ENCODE measurements around the gene CCNK. TPM values are rescaled to one million over a fixed set of nuclear protein-coding genes. Genes with fewer than 3 reads are reported as not detected.

The CCNK gene
- total and polyA plus RNA-seq, 4 donors: 11.2 to 40.9 (median 26.5) TPM

- Histone ChIP-seq H3K27me3 (ENCODE audit: control insufficient read depth in 1 of 2, insufficient read depth in 2 of 2, low read length in 1 of 2) (no peaks in the 10 kb centered on the region), H3K4me3 (ENCODE audit: low read length in 2 of 2) (no peak overlapping the region), H3K36me3 (ENCODE audit: control insufficient read depth in 1 of 2, insufficient read depth in 2 of 2, low read length in 1 of 2) (no peaks in the 10 kb centered on the region), H3K4me1 (ENCODE audit: control insufficient read depth in 1 of 2, insufficient read depth in 2 of 2, low read length in 2 of 2) (peaks cover 0 to 2% of the 10 kb centered on the region in 2 donors), H3K9me3 (ENCODE audit: control insufficient read depth, low read length) (no peaks in the 10 kb centered on the region), H3K27ac (ENCODE audit: low read depth in 1 of 2, low read length in 2 of 2) (no peak overlapping the region)
- no peak for DNase-seq
- no peak for ATAC-seq (ENCODE audit: low FRiP score)
- intact Hi-C loops (cut with DNase I): no loop called here
- 89 to 92% methylated on average over 7 of the region's 7 CpGs for WGBS, 2 donors
These were observed 9.5 kb upstream of the CCNK start for GRCh38 chr14:99471731-99472130.

- Histone ChIP-seq H3K36me3 (ENCODE audit: control insufficient read depth in 1 of 2, insufficient read depth in 2 of 2, low read length in 1 of 2) (no peaks in the 10 kb centered on the region), H3K27ac (ENCODE audit: low read depth in 1 of 2, low read length in 2 of 2) (no peak overlapping the region), H3K9me3 (ENCODE audit: control insufficient read depth, low read length) (no peaks in the 10 kb centered on the region), H3K27me3 (ENCODE audit: control insufficient read depth in 1 of 2, insufficient read depth in 2 of 2, low read length in 1 of 2) (no peaks in the 10 kb centered on the region), H3K4me1 (ENCODE audit: control insufficient read depth in 1 of 2, insufficient read depth in 2 of 2, low read length in 2 of 2) (peaks cover 0 to 2% of the 10 kb centered on the region in 2 donors), H3K4me3 (ENCODE audit: low read length in 2 of 2) (no peak overlapping the region)
- ATAC-seq (ENCODE audit: low FRiP score) (no peak), DNase-seq (no peak)
- 85 to 87% methylated on average over 4 of the region's 4 CpGs for WGBS, 2 donors
- intact Hi-C loops (cut with DNase I): no loop called here
These were observed 8.3 kb upstream of the CCNK start for GRCh38 chr14:99472937-99473336.

- no peak overlapping the region for H3K4me3 ChIP-seq (ENCODE audit: low read length in 2 of 2)
- no peaks in the 10 kb centered on the region for H3K9me3 ChIP-seq (ENCODE audit: control insufficient read depth, low read length)
- DNase-seq: no peak
- intact Hi-C loops (cut with DNase I): no loop called here
- H3K27ac ChIP-seq (ENCODE audit: low read depth in 1 of 2, low read length in 2 of 2): no peak overlapping the region
- H3K27me3 ChIP-seq (ENCODE audit: control insufficient read depth in 1 of 2, insufficient read depth in 2 of 2, low read length in 1 of 2): no peaks in the 10 kb centered on the region
- no peaks in the 10 kb centered on the region for H3K36me3 ChIP-seq (ENCODE audit: control insufficient read depth in 1 of 2, insufficient read depth in 2 of 2, low read length in 1 of 2)
- no peak for ATAC-seq (ENCODE audit: low FRiP score)
- 91% methylated on average over 3 of the region's 3 CpGs for WGBS, 2 donors
- peaks cover 0 to 2% of the 10 kb centered on the region in 2 donors for H3K4me1 ChIP-seq (ENCODE audit: control insufficient read depth in 1 of 2, insufficient read depth in 2 of 2, low read length in 2 of 2)
These were observed 7.8 kb upstream of the CCNK start for GRCh38 chr14:99473458-99473857.

GRCh38 chr14:99475179-99475578 is 6.0 kb upstream of the CCNK start:
- ATAC-seq (ENCODE audit: low FRiP score) (no peak), DNase-seq (no peak)
- H3K27me3 ChIP-seq (ENCODE audit: control insufficient read depth in 1 of 2, insufficient read depth in 2 of 2, low read length in 1 of 2): no peaks in the 10 kb centered on the region
- 72 to 80% methylated on average over 9 of the region's 9 CpGs for WGBS, 2 donors
- H3K4me3 ChIP-seq (ENCODE audit: low read length in 2 of 2): no peak overlapping the region
- no peaks in the 10 kb centered on the region for H3K36me3 ChIP-seq (ENCODE audit: control insufficient read depth in 1 of 2, insufficient read depth in 2 of 2, low read length in 1 of 2)
- no peaks in the 10 kb centered on the region for H3K4me1 ChIP-seq (ENCODE audit: control insufficient read depth in 1 of 2, insufficient read depth in 2 of 2, low read length in 2 of 2)
- H3K9me3 ChIP-seq (ENCODE audit: control insufficient read depth, low read length): no peaks in the 10 kb centered on the region
- no peak overlapping the region for H3K27ac ChIP-seq (ENCODE audit: low read depth in 1 of 2, low read length in 2 of 2)
- intact Hi-C loops (cut with DNase I): no loop called here

GRCh38 chr14:99475660-99476059 is 5.5 kb upstream of the CCNK start:
- no peak overlapping the region for H3K27ac ChIP-seq (ENCODE audit: low read depth in 1 of 2, low read length in 2 of 2)
- intact Hi-C loops (cut with DNase I): no loop called here
- 89 to 94% methylated on average over 2 of the region's 2 CpGs for WGBS, 2 donors

GRCh38 chr14:99476864-99477263 is 4.3 kb upstream of the CCNK start:
- no peak for DNase-seq
- no peaks in the 10 kb centered on the region for H3K27me3 ChIP-seq (ENCODE audit: control insufficient read depth in 1 of 2, insufficient read depth in 2 of 2, low read length in 1 of 2)
- H3K4me1 ChIP-seq (ENCODE audit: control insufficient read depth in 1 of 2, insufficient read depth in 2 of 2, low read length in 2 of 2): no peaks in the 10 kb centered on the region
- no peak overlapping the region for H3K4me3 ChIP-seq (ENCODE audit: low read length in 2 of 2)
- no peaks in the 10 kb centered on the region for H3K9me3 ChIP-seq (ENCODE audit: control insufficient read depth, low read length)
- 60 to 70% methylated on average over 1 of the region's 1 CpG for whole genome bisulfite sequencing, 2 donors
- ATAC-seq (ENCODE audit: low FRiP score): no peak
- H3K27ac ChIP-seq (ENCODE audit: low read depth in 1 of 2, low read length in 2 of 2): no peak overlapping the region
- no peaks in the 10 kb centered on the region for H3K36me3 ChIP-seq (ENCODE audit: control insufficient read depth in 1 of 2, insufficient read depth in 2 of 2, low read length in 1 of 2)
- intact Hi-C loops (cut with DNase I): no loop called here

More at GRCh38 chr14:99475660-99476059, 5.5 kb upstream of the CCNK start:
- no peaks in the 10 kb centered on the region for H3K9me3 ChIP-seq (ENCODE audit: control insufficient read depth, low read length)
- no peaks in the 10 kb centered on the region for H3K27me3 ChIP-seq (ENCODE audit: control insufficient read depth in 1 of 2, insufficient read depth in 2 of 2, low read length in 1 of 2)
- no peaks in the 10 kb centered on the region for H3K4me1 ChIP-seq (ENCODE audit: control insufficient read depth in 1 of 2, insufficient read depth in 2 of 2, low read length in 2 of 2)
- H3K4me3 ChIP-seq (ENCODE audit: low read length in 2 of 2): no peak overlapping the region
- DNase-seq (no peak), ATAC-seq (ENCODE audit: low FRiP score) (no peak)
- no peaks in the 10 kb centered on the region for H3K36me3 ChIP-seq (ENCODE audit: control insufficient read depth in 1 of 2, insufficient read depth in 2 of 2, low read length in 1 of 2)

GRCh38 chr14:99478128-99478527 is 3.1 kb upstream of the CCNK start:
- H3K27ac ChIP-seq (ENCODE audit: low read depth in 1 of 2, low read length in 2 of 2): no peak overlapping the region
- ATAC-seq (ENCODE audit: low FRiP score) (no peak), DNase-seq (no peak)
- 44 to 52% methylated on average over 4 of the region's 4 CpGs for WGBS, 2 donors
- no peaks in the 10 kb centered on the region for H3K4me1 ChIP-seq (ENCODE audit: control insufficient read depth in 1 of 2, insufficient read depth in 2 of 2, low read length in 2 of 2)
- no peaks in the 10 kb centered on the region for H3K27me3 ChIP-seq (ENCODE audit: control insufficient read depth in 1 of 2, insufficient read depth in 2 of 2, low read length in 1 of 2)
- H3K9me3 ChIP-seq (ENCODE audit: control insufficient read depth, low read length): no peaks in the 10 kb centered on the region
- H3K4me3 ChIP-seq (ENCODE audit: low read length in 2 of 2): no peak overlapping the region
- intact Hi-C loops (cut with DNase I): no loop called here
- no peaks in the 10 kb centered on the region for H3K36me3 ChIP-seq (ENCODE audit: control insufficient read depth in 1 of 2, insufficient read depth in 2 of 2, low read length in 1 of 2)

GRCh38 chr14:99479160-99479905 is 1.9 kb upstream of the CCNK start:
- Histone ChIP-seq H3K4me1 (ENCODE audit: control insufficient read depth in 1 of 2, insufficient read depth in 2 of 2, low read length in 2 of 2) (no peaks in the 10 kb centered on the region), H3K9me3 (ENCODE audit: control insufficient read depth, low read length) (no peaks in the 10 kb centered on the region), H3K27ac (ENCODE audit: low read depth in 1 of 2, low read length in 2 of 2) (no peak overlapping the region), H3K27me3 (ENCODE audit: control insufficient read depth in 1 of 2, insufficient read depth in 2 of 2, low read length in 1 of 2) (no peaks in the 10 kb centered on the region), H3K4me3 (ENCODE audit: low read length in 2 of 2) (peak overlapping the region; percentile 2 to 85), H3K36me3 (ENCODE audit: control insufficient read depth in 1 of 2, insufficient read depth in 2 of 2, low read length in 1 of 2) (no peaks in the 10 kb centered on the region)
- 2 to 4% methylated on average over 18 of the region's 18 CpGs for WGBS, 2 donors
- no peak for DNase-seq
- ATAC-seq (ENCODE audit: low FRiP score): no peak
- intact Hi-C loops (cut with DNase I): no loop called here
